ENCODE results near the gene DDX39A. TPM values are rescaled to one million over a fixed set of nuclear protein-coding genes. Genes with fewer than 3 reads are reported as not detected.

Gene DDX39A
- total RNA-seq, 1 donor from 2014 or later = 66.9 TPM

DNA sequence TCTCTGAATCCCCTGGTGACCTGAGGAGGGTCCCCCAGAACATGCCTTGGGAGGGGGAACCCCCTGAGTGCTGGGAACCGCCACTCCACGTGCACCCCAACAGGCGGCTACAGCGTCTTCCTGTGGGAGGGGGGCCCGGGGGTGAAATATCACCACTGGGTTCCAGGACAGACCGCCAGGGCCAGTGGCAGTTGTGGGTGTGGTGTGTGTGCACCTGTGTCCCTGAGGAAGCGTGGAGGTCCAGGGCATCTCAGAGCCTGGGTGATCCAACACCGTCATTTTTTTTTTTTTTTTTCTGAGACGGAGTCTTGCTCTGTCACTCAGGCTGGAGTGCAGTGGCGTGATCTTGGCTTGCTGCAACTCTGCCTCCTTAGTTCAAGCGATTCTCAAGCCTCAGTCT lies 33.6 kb downstream of the DDX39A start:
- Mint-ChIP-seq H3K4me1 (ENCODE audit: low read depth) (peaks cover 1% of the 10 kb centered on the region), H3K27ac (no peak overlapping the region), H3K4me3 (ENCODE audit: low read depth) (no peak overlapping the region), H3K9me3 (ENCODE audit: low read depth) (no peaks in the 10 kb centered on the region), H3K27me3 (peaks cover 13% of the 10 kb centered on the region), H3K36me3 (ENCODE audit: insufficient read depth) (no peaks in the 10 kb centered on the region)
- no peak for TF ChIP-seq CTCF (IDR thresholded peaks at IDR 0.05; ENCODE audit: unreplicated experiment)
- no peak for DNase-seq (ENCODE audit: low spot score, unreplicated experiment)

- no peaks in the 10 kb centered on the region for H3K9me3 Mint-ChIP-seq (ENCODE audit: low read depth)
- H3K27ac Mint-ChIP-seq = peak overlapping the region; percentile 39
- no peak for DNase-seq (ENCODE audit: low spot score, unreplicated experiment)
- H3K4me1 Mint-ChIP-seq (ENCODE audit: low read depth) = peaks cover 3% of the 10 kb centered on the region
- no peak overlapping the region for H3K4me3 Mint-ChIP-seq (ENCODE audit: low read depth)
- no peaks in the 10 kb centered on the region for H3K36me3 Mint-ChIP-seq (ENCODE audit: insufficient read depth)
- peaks cover 12% of the 10 kb centered on the region for H3K27me3 Mint-ChIP-seq
- TF ChIP-seq CTCF (IDR thresholded peaks at IDR 0.05; ENCODE audit: unreplicated experiment) = no peak
These were observed 35.2 kb downstream of the DDX39A start for GRCh38 chr19:14383661-14384555.

DNA sequence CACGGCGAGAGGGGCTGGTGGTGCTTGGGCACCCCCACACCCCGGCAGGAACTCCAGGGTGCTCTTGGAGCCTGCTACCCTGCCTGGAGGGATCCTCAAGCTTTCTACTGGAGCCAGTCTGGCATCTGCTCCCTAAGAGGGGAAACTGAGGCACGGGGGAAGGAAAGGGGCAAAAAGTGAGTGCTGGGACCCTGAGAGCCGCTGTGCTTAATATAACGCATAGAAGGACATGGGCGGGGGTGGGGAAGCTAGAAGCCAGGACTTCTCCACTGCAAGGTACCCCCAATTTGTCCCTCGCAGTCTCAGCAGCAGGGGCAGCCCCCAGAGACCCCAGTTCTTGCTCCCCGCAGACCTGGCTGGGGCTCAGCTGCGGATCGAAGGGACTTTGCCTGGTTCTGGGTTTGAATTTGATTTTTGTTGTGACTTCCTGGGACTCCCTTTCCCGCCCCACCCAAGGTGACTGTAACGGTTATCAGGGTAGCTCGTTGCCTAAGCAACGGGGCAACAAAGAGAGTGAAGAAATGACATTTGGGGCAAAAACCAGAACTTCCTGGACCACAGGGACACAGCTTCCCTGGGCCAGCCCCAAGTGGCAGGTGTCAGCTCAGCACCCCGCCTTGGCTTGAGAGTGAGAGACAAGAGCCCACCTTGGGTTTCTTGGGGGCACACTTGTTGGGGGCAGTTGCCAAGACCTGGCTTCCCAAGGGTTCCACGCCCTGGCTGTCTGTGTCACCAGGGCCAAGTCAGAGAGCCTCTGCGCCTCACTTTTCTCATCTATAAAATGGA lies 37.3 kb downstream of the DDX39A start:
- DNase-seq (ENCODE audit: low spot score, unreplicated experiment) = no peak
- H3K36me3 Mint-ChIP-seq (ENCODE audit: insufficient read depth) = no peaks in the 10 kb centered on the region
- peaks cover 8% of the 10 kb centered on the region for H3K27me3 Mint-ChIP-seq
- no peak overlapping the region for H3K27ac Mint-ChIP-seq
- H3K4me1 Mint-ChIP-seq (ENCODE audit: low read depth) = peaks cover 7% of the 10 kb centered on the region
- no peak for TF ChIP-seq CTCF (IDR thresholded peaks at IDR 0.05; ENCODE audit: unreplicated experiment)
- no peaks in the 10 kb centered on the region for H3K9me3 Mint-ChIP-seq (ENCODE audit: low read depth)
- no peak overlapping the region for H3K4me3 Mint-ChIP-seq (ENCODE audit: low read depth)

GRCh38 chr19:14379294-14380065 lies 39.7 kb downstream of the DDX39A start:
- no peak for TF ChIP-seq CTCF (IDR thresholded peaks at IDR 0.05; ENCODE audit: unreplicated experiment)
- H3K27me3 Mint-ChIP-seq = peaks cover under 1% of the 10 kb centered on the region
- H3K27ac Mint-ChIP-seq = peak overlapping the region; percentile 66
- H3K4me3 Mint-ChIP-seq (ENCODE audit: low read depth) = no peak overlapping the region
- H3K9me3 Mint-ChIP-seq (ENCODE audit: low read depth) = no peaks in the 10 kb centered on the region
- DNase-seq (ENCODE audit: low spot score, unreplicated experiment) = no peak
- H3K36me3 Mint-ChIP-seq (ENCODE audit: insufficient read depth) = no peaks in the 10 kb centered on the region
- peaks cover 7% of the 10 kb centered on the region for H3K4me1 Mint-ChIP-seq (ENCODE audit: low read depth)

- H3K4me3 Mint-ChIP-seq (ENCODE audit: low read depth) = no peak overlapping the region
- no peaks in the 10 kb centered on the region for H3K27me3 Mint-ChIP-seq
- no peaks in the 10 kb centered on the region for H3K36me3 Mint-ChIP-seq (ENCODE audit: insufficient read depth)
- no peak for TF ChIP-seq CTCF (IDR thresholded peaks at IDR 0.05; ENCODE audit: unreplicated experiment)
- DNase-seq (ENCODE audit: low spot score, unreplicated experiment) = no peak
- no peaks in the 10 kb centered on the region for H3K9me3 Mint-ChIP-seq (ENCODE audit: low read depth)
- peaks cover 7% of the 10 kb centered on the region for H3K4me1 Mint-ChIP-seq (ENCODE audit: low read depth)
- no peak overlapping the region for H3K27ac Mint-ChIP-seq
These were observed 40.3 kb downstream of the DDX39A start for GRCh38 chr19:14378890-14379289.

Data from progenitor cell of endocrine pancreas (in vitro differentiated cells).